Measurements from ENCODE around the gene DNAH10. TPM values are rescaled to one million over a fixed set of nuclear protein-coding genes. Genes with fewer than 3 reads are reported as not detected.

DNAH10 gene
- total and polyA plus RNA-seq, 4 donors, result 0.03 to 1.0 TPM; not detected in 2

DNA sequence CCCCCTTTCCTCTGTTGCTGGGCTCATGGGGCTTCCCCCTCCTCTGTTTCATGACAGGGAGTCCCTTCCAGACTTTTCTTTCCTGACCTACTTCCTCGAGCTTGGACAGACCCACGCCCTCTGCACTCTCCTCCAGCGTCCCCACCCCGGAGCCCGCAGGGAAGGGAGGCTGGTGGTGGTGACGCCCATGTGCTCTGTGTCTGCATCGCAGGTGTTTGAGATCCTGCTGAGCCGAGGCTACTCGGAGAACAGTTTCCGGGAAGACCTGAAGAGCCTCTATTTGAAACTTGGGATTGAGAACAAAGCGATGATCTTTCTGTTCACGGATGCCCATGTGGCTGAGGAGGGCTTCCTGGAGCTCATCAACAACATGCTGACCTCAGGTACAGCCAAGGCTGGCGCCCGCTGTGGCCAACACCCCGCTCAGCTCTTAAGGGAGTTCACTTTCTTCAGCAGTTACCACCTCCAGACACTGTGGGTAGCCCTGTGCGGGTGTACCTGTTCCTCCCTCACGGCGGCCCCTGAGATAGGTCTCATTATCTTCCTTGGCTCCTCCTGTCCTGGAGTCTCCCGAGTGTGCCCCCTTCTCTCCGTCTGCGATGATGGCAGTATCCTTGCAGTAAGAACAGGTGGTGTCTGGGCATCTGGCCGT lies 125.0 kb downstream of the DNAH10 start:
- DNase-seq (no peak), ATAC-seq (ENCODE audit: low FRiP score) (no peak)
- Histone ChIP-seq H3K4me1 (ENCODE audit: control insufficient read depth in 1 of 2, insufficient read depth in 2 of 2, low read length in 2 of 2) (no peaks in the 10 kb centered on the region), H3K27ac (ENCODE audit: low read depth in 1 of 2, low read length in 2 of 2) (no peak overlapping the region), H3K36me3 (ENCODE audit: control insufficient read depth in 1 of 2, insufficient read depth in 2 of 2, low read length in 1 of 2) (no peaks in the 10 kb centered on the region), H3K9me3 (ENCODE audit: control insufficient read depth, low read length) (peaks cover 2% of the 10 kb centered on the region), H3K27me3 (ENCODE audit: control insufficient read depth in 1 of 2, insufficient read depth in 2 of 2, low read length in 1 of 2) (no peaks in the 10 kb centered on the region), H3K4me3 (ENCODE audit: low read length in 2 of 2) (no peak overlapping the region)
- WGBS, 2 donors, result 73% methylated on average over 22 of the region's 22 CpGs
- intact Hi-C loops (cut with DNase I), result no loop called here

DNA sequence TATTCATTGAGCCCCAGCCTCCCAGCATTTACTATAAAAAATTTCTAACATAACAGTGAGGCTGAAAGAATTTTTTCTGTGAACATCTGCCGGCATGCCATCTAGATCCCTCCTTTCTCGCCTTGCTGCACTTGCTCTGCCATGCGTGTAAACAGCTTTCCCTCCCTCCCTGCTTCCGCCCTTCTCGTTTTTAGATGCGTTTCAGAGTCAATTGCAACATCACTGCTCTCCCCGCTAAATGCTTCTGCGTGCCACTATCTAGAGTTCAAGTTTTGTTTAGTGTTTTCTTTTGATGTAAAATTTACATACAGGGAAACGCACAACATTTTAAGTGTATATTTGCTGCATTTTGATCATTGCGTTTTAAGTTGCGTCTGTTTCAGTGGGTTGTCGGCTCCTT lies 126.9 kb downstream of the DNAH10 start:
- ATAC-seq (ENCODE audit: low FRiP score), result no peak
- H3K4me3 ChIP-seq (ENCODE audit: low read length in 2 of 2), result no peak overlapping the region
- intact Hi-C loops (cut with DNase I), result no loop called here
- no peaks in the 10 kb centered on the region for H3K36me3 ChIP-seq (ENCODE audit: control insufficient read depth in 1 of 2, insufficient read depth in 2 of 2, low read length in 1 of 2)
- peaks cover 2% of the 10 kb centered on the region for H3K9me3 ChIP-seq (ENCODE audit: control insufficient read depth, low read length)
- H3K27me3 ChIP-seq (ENCODE audit: control insufficient read depth in 1 of 2, insufficient read depth in 2 of 2, low read length in 1 of 2), result no peaks in the 10 kb centered on the region
- no peaks in the 10 kb centered on the region for H3K4me1 ChIP-seq (ENCODE audit: control insufficient read depth in 1 of 2, insufficient read depth in 2 of 2, low read length in 2 of 2)
- H3K27ac ChIP-seq (ENCODE audit: low read depth in 1 of 2, low read length in 2 of 2), result no peak overlapping the region
- WGBS, 2 donors, result 77 to 79% methylated on average over 12 of the region's 12 CpGs
- peak in 1 of 2 donors; percentile 5 for DNase-seq

DNA sequence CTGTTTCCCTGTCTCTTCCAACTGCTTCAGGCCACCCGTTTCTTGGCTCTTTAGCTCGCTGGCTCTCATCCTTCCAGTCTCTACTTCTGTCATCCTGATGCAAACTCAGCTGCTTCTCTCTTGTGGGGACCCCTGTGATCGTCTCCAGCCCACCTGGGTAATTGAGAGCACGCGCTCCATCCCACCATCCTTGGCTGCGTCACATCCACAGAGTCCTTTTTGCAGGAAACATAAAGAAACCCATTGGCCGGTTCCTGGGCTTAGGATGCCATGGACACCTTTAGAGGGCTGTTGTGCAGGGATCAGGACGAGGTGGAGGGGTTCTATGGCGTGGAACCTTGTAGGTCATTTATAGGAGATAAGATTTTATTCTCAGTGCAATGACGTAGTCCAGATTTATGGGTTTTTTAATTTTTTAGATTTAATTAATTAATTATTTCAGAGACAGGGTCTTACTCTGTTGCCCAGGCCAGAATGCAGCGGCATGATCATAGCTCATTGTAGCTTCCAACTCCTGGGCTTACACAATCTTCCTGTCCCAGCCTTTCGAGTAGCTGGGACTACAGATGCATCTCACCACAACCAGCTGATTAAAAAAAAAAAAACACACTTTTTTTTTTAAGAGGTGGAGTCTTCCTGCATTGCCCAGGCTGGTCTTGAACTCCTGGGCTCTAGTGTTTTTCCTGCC lies 127.9 kb downstream of the DNAH10 start:
- no peaks in the 10 kb centered on the region for H3K36me3 ChIP-seq (ENCODE audit: control insufficient read depth in 1 of 2, insufficient read depth in 2 of 2, low read length in 1 of 2)
- no peak for ATAC-seq (ENCODE audit: low FRiP score)
- H3K4me3 ChIP-seq (ENCODE audit: low read length in 2 of 2), result no peak overlapping the region
- no peak overlapping the region for H3K27ac ChIP-seq (ENCODE audit: low read depth in 1 of 2, low read length in 2 of 2)
- 85 to 87% methylated on average over 12 of the region's 12 CpGs for WGBS, 2 donors
- no peaks in the 10 kb centered on the region for H3K27me3 ChIP-seq (ENCODE audit: control insufficient read depth in 1 of 2, insufficient read depth in 2 of 2, low read length in 1 of 2)
- no peaks in the 10 kb centered on the region for H3K4me1 ChIP-seq (ENCODE audit: control insufficient read depth in 1 of 2, insufficient read depth in 2 of 2, low read length in 2 of 2)
- peak in 1 of 2 donors; percentile 40 for DNase-seq
- intact Hi-C loops (cut with DNase I), result no loop called here
- no peaks in the 10 kb centered on the region for H3K9me3 ChIP-seq (ENCODE audit: control insufficient read depth, low read length)

DNA sequence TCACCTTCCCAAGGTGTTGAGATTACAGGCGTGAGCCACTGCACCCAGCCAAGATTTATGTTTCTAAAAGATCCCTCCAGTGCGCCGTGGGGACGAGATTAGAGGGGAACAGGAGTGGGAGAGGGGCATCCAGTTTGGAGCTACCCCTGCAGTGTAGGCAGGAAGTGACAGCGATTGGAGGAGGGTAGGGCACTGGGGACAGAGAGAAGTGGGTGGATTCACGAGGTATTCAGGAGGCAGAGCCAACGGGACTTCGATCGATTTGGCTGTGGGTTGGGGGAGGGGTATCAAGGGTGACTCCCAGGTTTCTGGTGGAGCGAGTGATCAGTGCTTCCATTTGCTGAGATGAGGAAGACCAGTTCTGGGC lies 128.4 kb downstream of the DNAH10 start:
- intact Hi-C loops (cut with DNase I), result no loop called here
- no peak overlapping the region for H3K27ac ChIP-seq (ENCODE audit: low read depth in 1 of 2, low read length in 2 of 2)
- H3K9me3 ChIP-seq (ENCODE audit: control insufficient read depth, low read length), result no peaks in the 10 kb centered on the region
- DNase-seq (peak in 1 of 2 donors; percentile 17), ATAC-seq (ENCODE audit: low FRiP score) (no peak)
- 61% methylated on average over 10 of the region's 10 CpGs for WGBS, 2 donors
- no peak overlapping the region for H3K4me3 ChIP-seq (ENCODE audit: low read length in 2 of 2)
- H3K4me1 ChIP-seq (ENCODE audit: control insufficient read depth in 1 of 2, insufficient read depth in 2 of 2, low read length in 2 of 2), result no peaks in the 10 kb centered on the region
- no peaks in the 10 kb centered on the region for H3K27me3 ChIP-seq (ENCODE audit: control insufficient read depth in 1 of 2, insufficient read depth in 2 of 2, low read length in 1 of 2)
- H3K36me3 ChIP-seq (ENCODE audit: control insufficient read depth in 1 of 2, insufficient read depth in 2 of 2, low read length in 1 of 2), result no peaks in the 10 kb centered on the region

DNA sequence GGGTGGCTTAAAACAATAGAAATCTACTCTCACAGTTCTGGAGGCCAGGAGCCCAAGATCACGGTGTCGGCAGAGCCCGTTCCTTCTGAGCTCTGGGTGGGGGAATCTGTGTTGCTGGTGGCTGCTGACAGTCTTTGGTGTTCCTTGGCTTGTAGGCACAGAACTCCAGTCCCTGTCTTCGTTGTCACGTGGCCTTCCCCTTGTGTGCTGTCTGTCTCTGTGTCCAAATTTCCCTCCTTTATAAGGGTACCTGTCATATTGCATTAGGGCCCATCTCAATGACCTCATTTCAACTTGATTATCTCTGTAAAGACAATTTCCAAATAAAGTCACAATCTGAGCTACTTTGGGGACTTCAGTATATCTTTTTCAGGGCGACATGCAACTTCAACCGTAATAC lies 128.9 kb downstream of the DNAH10 start:
- WGBS, 2 donors, result 84 to 88% methylated on average over 7 of the region's 7 CpGs
- Histone ChIP-seq H3K27me3 (ENCODE audit: control insufficient read depth in 1 of 2, insufficient read depth in 2 of 2, low read length in 1 of 2) (no peaks in the 10 kb centered on the region), H3K4me3 (ENCODE audit: low read length in 2 of 2) (no peak overlapping the region), H3K9me3 (ENCODE audit: control insufficient read depth, low read length) (no peaks in the 10 kb centered on the region), H3K27ac (ENCODE audit: low read depth in 1 of 2, low read length in 2 of 2) (no peak overlapping the region), H3K36me3 (ENCODE audit: control insufficient read depth in 1 of 2, insufficient read depth in 2 of 2, low read length in 1 of 2) (no peaks in the 10 kb centered on the region), H3K4me1 (ENCODE audit: control insufficient read depth in 1 of 2, insufficient read depth in 2 of 2, low read length in 2 of 2) (no peaks in the 10 kb centered on the region)
- intact Hi-C loops (cut with DNase I), result no loop called here
- peak in 1 of 2 donors; percentile 37 for DNase-seq
- no peak for ATAC-seq (ENCODE audit: low FRiP score)

DNA sequence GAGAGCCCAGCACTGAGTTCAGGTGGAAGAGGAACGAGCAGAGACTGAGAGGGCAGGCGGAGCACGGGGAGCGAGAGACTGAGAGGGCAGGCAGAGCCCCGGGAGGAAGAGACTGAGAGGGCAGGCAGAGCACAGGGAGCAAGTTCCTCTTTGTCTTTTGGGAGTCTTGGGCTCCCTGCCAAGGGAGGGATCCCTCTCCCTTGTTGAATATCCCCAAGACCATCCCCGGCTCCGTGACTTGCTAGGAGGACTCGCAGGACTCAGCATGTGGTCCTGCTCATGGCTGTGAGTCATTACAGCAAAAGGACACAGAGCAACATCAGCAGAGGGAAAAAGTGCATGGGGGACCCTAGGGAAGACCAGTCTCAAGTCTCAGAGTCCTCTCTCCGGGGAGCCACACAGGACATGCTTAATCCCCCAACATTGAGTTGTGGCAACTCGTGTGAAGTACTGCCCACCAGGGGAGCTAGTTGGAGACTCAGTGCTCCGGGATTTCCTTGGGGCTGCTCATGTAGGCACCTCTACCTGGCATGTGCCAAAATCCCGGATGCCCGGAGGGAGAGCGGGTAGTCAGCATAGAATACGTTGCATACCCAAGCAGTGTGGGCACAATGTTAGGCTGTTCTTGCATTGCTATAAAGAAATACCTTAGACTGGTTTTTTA lies 129.5 kb downstream of the DNAH10 start:
- no peak overlapping the region for H3K4me3 ChIP-seq (ENCODE audit: low read length in 2 of 2)
- no peak overlapping the region for H3K27ac ChIP-seq (ENCODE audit: low read depth in 1 of 2, low read length in 2 of 2)
- intact Hi-C loops (cut with DNase I), result no loop called here
- WGBS, 2 donors, result 65 to 68% methylated on average over 15 of the region's 15 CpGs
- H3K36me3 ChIP-seq (ENCODE audit: control insufficient read depth in 1 of 2, insufficient read depth in 2 of 2, low read length in 1 of 2), result no peaks in the 10 kb centered on the region
- no peaks in the 10 kb centered on the region for H3K4me1 ChIP-seq (ENCODE audit: control insufficient read depth in 1 of 2, insufficient read depth in 2 of 2, low read length in 2 of 2)
- H3K27me3 ChIP-seq (ENCODE audit: control insufficient read depth in 1 of 2, insufficient read depth in 2 of 2, low read length in 1 of 2), result no peaks in the 10 kb centered on the region
- DNase-seq, result peak in 1 of 2 donors; percentile 49
- no peaks in the 10 kb centered on the region for H3K9me3 ChIP-seq (ENCODE audit: control insufficient read depth, low read length)
- ATAC-seq (ENCODE audit: low FRiP score), result no peak

DNA sequence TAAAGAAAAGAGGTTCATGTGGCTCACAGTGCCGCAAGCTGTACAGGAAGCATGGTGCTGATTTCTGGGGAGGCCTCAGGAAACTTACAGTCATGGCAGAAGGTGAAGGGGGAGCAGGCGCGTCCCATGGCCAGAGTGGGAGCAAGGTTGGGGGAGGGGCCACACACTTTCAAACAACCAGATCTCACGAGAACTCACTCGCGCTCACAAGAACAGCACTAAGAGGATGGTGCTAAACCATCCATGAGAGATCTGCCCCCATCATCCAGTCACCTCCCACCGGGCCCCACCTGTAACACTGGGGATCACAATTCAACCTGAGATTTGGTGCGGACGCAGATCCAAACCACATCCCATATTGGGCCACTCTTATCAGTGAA lies 130.1 kb downstream of the DNAH10 start:
- DNase-seq (peak in 1 of 2 donors; percentile 34), ATAC-seq (ENCODE audit: low FRiP score) (no peak)
- Histone ChIP-seq H3K36me3 (ENCODE audit: control insufficient read depth in 1 of 2, insufficient read depth in 2 of 2, low read length in 1 of 2) (no peaks in the 10 kb centered on the region), H3K9me3 (ENCODE audit: control insufficient read depth, low read length) (no peaks in the 10 kb centered on the region), H3K27ac (ENCODE audit: low read depth in 1 of 2, low read length in 2 of 2) (no peak overlapping the region), H3K4me3 (ENCODE audit: low read length in 2 of 2) (no peak overlapping the region), H3K27me3 (ENCODE audit: control insufficient read depth in 1 of 2, insufficient read depth in 2 of 2, low read length in 1 of 2) (no peaks in the 10 kb centered on the region), H3K4me1 (ENCODE audit: control insufficient read depth in 1 of 2, insufficient read depth in 2 of 2, low read length in 2 of 2) (no peaks in the 10 kb centered on the region)
- 89 to 91% methylated on average over 9 of the region's 9 CpGs for WGBS, 2 donors
- intact Hi-C loops (cut with DNase I), result no loop called here

DNA sequence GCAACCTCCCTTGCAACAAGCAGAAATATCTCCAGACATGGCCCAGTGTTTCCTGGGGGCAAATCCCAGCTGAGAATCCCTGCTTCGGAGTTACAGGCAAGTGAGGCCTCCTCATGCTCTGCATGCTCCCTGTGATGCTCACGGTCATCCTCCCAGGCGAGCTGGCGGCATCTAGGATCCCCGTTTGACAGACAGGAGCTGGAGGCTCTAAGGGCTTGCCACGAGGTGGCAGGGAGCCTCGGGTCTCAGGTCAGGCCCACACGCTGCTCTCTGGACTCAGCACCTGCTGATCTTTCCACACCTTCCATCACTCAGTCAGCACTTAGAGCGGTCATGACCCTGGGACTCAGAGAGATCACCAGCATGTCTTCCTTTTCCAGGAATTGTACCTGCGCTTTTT lies 130.8 kb downstream of the DNAH10 start:
- no peaks in the 10 kb centered on the region for H3K27me3 ChIP-seq (ENCODE audit: control insufficient read depth in 1 of 2, insufficient read depth in 2 of 2, low read length in 1 of 2)
- no peaks in the 10 kb centered on the region for H3K4me1 ChIP-seq (ENCODE audit: control insufficient read depth in 1 of 2, insufficient read depth in 2 of 2, low read length in 2 of 2)
- 75 to 78% methylated on average over 10 of the region's 10 CpGs for WGBS, 2 donors
- no peak overlapping the region for H3K27ac ChIP-seq (ENCODE audit: low read depth in 1 of 2, low read length in 2 of 2)
- no peaks in the 10 kb centered on the region for H3K36me3 ChIP-seq (ENCODE audit: control insufficient read depth in 1 of 2, insufficient read depth in 2 of 2, low read length in 1 of 2)
- ATAC-seq (ENCODE audit: low FRiP score) (no peak), DNase-seq (peak in 1 of 2 donors; percentile 25)
- no peak overlapping the region for H3K4me3 ChIP-seq (ENCODE audit: low read length in 2 of 2)
- H3K9me3 ChIP-seq (ENCODE audit: control insufficient read depth, low read length), result no peaks in the 10 kb centered on the region
- intact Hi-C loops (cut with DNase I), result no loop called here

DNA sequence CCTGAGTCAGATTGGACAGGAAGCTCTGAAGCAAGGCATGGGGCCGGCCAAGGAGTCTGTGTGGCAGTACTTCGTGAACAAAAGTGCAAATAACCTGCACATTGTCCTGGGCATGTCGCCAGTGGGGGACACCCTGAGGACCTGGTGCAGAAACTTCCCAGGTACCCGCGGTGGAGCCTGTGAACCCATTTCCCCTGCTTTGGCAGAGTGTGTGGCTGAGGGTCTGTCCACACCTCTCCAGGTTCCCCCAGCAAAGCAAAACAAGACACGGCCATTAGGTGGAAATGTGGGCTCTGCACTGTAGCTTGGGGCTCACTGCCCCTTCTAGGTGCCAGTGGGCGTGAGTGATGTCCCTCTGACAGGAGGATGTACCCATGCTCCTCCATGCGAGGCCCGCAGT lies 131.2 kb downstream of the DNAH10 start:
- no peak for ATAC-seq (ENCODE audit: low FRiP score)
- WGBS, 2 donors, result 83 to 86% methylated on average over 9 of the region's 9 CpGs

More for the DNA sequence above, 131.2 kb downstream of the DNAH10 start:
- Histone ChIP-seq H3K9me3 (ENCODE audit: control insufficient read depth, low read length) (no peaks in the 10 kb centered on the region), H3K27me3 (ENCODE audit: control insufficient read depth in 1 of 2, insufficient read depth in 2 of 2, low read length in 1 of 2) (no peaks in the 10 kb centered on the region), H3K27ac (ENCODE audit: low read depth in 1 of 2, low read length in 2 of 2) (no peak overlapping the region), H3K4me3 (ENCODE audit: low read length in 2 of 2) (no peak overlapping the region), H3K4me1 (ENCODE audit: control insufficient read depth in 1 of 2, insufficient read depth in 2 of 2, low read length in 2 of 2) (no peaks in the 10 kb centered on the region), H3K36me3 (ENCODE audit: control insufficient read depth in 1 of 2, insufficient read depth in 2 of 2, low read length in 1 of 2) (no peaks in the 10 kb centered on the region)
- DNase-seq, result peak in 1 of 2 donors; percentile 60
- intact Hi-C loops (cut with DNase I), result no loop called here

Data from aorta (tissue), 5 donors.